ENCODE data around the gene OR2A42.
"Not testable (repeated sequence)": the region's sequence is repeated elsewhere in the genome, so short reads cannot be mapped to it uniquely, and the experiment has no call there.

OR2A42 gene, protein sequence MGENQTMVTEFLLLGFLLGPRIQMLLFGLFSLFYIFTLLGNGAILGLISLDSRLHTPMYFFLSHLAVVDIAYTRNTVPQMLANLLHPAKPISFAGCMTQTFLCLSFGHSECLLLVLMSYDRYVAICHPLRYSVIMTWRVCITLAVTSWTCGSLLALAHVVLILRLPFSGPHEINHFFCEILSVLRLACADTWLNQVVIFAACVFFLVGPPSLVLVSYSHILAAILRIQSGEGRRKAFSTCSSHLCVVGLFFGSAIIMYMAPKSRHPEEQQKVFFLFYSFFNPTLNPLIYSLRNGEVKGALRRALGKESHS

DNA sequence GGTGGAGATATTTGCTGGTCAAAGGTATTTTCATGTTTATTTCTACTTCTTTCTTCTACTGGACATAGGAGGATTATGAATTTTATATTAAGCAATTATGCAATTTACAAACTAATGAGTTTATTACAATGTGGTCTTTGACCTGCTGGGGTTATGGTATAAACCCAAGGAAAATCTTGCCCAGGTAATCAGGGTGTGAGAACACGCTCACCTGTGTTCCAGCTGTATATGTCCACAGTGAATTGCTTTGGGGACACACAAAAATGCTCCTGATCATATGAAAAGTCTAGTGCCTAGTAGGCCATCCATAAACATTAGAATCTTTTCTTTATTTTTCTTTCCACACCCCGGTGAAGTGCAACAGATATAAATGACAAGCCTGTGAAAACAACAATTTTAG, at the start of gene OR2A42:
OR2A42 (minus strand) TSS at position 241 of the 400 bp plus-strand sequence. CDS start 6,762 bp downstream, outside the sequence.
- not testable (repeated sequence) for DNase-seq

GRCh38 chr7:144287171-144287784, 47.9 kb upstream of the OR2A42 start:
- DNase-seq: not testable (repeated sequence)

DNA sequence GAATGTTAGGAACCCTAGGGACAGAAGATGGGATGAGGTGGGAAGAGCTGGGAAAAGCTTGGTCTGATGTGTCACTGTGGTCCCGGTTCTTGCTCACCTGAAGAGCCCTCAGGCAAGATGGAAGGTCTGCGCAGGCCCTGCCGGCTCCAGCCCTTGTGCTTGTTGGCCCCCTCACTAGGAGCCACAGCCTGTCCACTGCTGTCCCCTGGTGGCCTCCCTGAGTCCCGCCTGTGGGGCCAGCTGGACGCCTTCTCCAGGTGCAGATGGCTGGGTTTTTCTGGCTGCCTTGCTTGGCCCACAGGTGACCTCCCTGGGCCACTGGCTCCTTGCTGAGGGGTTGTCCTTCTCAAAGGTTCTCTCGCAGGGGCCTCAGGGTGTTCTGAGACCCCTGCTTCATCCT, 44.3 kb upstream of the OR2A42 start:
- not testable (repeated sequence) for DNase-seq

GRCh38 chr7:144282490-144282889, 43.1 kb upstream of the OR2A42 start:
- DNase-seq: not testable (repeated sequence)

DNA sequence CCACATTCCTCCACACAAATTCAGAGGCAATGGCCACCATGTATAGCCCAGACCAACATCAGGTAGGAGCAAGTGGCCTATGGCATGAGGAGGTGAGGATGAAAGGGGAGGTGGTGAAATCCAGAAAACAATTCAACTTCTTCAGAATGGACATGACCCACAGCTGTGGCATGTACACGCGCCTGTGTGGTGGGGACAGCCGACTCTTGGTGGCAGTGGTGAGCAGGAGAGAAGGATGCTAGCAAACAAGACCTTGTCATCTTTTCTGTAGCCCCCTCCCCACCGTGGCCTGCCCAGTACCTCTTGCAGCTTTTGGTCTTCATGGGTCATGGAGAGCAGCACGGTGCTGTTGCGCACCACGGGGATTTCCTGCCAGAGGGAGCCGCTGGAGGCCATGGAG, 42.6 kb upstream of the OR2A42 start:
- DNase-seq: not testable (repeated sequence)

- not testable (repeated sequence) for DNase-seq
Measured at GRCh38 chr7:144280010-144280409, 40.6 kb upstream of the OR2A42 start.

DNA sequence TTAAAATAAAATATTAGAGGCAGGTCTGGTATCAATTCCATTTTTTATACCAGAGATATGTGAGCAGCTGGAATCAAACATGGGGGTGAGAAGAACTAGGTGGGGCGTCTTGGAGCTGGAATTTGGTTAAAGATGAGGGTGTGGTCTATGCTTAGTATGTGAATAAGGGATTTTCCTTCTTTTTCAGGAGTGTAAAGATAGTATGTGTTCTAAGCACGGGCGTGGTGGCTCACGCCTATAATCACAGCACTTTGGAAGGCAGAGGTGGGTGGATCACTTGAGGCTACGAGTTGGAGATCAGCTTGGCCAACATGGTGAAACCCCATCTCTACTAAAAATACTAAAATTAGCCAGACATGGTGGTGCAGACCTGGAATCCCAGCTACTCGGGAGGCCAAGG, 35.9 kb upstream of the OR2A42 start:
- not testable (repeated sequence) for DNase-seq

DNA sequence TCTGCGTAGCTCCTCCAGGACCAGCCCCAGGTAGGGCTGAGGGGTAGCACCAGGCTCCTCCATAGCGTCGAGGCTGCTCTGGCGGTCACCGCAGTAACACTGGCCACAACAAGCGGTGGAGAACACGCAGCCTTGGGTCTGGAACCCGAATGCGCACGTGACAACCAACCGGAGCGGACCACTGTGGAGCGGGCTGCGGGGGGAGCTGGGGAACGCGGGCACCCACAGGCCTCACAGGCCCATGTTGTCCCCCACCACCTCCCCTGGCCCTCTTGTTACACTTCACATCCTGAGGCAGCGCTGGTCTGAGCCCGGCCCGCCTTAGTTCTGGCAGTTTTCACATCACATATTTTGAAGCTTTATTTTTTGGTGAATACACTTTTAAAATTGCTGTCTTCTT, 29.8 kb upstream of the OR2A42 start, which contains the start of gene CTAGE8:
CTAGE8 (minus strand) TSS at position 101 of the 400 bp plus-strand sequence; CDS start at position 63, 38 bp downstream.
- not testable (repeated sequence) for DNase-seq

GRCh38 chr7:144264692-144265091, 25.3 kb upstream of the OR2A42 start, which contains the start of gene OR2A7:
Gene OR2A7 (minus strand): TSS chr7:144264792. CDS start chr7:144259628, 5,164 bp downstream.
- DNase-seq: not testable (repeated sequence)

GRCh38 chr7:144262128-144262527, 22.7 kb upstream of the OR2A42 start:
- not testable (repeated sequence) for DNase-seq

- DNase-seq: not testable (repeated sequence)
Measured at GRCh38 chr7:144259067-144259466, 19.7 kb upstream of the OR2A42 start.

DNA sequence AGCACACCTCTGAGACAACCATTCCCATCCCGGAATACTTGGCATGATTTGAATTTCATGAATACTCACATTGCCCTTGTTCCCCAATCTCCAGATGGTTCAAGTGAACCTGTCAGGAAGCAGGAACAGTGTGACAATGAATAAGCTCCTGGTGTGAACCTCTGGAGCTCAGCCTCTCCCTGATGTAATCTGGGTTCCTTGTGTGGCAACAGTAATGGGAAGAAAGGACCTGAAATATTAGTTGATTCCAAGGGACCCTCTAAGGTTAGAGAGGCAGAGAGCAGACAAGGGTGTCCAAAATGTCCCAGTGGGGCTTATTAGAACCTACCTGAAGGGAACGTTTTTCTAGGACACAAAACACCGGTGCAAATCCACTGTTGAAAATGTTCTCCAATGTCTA, 16.7 kb upstream of the OR2A42 start:
- DNase-seq: no peak

DNA sequence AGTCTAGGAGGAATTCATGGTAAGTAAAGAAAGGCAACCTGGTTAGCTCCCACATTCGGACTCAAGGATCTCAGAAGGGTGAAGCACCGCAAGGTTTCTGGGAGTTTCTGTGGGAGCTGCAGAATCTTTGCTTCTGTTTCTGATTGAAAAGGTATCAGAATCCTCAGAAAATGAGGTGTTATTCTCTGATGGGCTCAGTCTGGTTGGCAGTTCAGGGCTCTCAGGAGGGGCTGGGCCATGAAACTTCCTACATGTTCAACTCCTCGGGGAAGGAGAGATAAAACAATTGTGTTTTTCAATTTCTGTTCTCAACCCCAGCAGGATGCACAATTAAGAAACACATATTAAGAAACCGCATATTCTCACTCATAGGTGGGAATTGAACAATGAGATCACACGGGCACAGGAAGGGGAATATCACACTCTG, 16.1 kb upstream of the OR2A42 start:
- DNase-seq: no peak

DNA sequence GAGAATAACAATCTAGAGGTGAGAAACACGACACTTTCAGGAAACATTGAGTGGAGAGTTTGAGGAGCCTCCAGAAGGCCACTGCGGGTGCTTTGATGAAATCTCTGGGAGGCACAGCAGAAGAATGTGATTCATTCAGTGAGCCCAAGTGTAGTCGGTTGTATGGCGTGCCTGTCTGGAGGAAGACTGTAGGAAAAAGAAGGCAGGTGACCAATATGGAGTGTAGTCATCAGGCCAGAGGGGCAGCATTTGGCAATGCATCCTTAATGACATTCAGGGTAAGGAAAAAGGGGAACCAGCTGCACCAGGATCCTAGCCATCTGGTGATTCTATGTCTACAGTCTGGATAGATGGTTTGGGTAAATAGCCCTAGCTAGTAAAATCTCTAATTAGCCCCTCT, 12.9 kb upstream of the OR2A42 start:
- not testable (repeated sequence) for DNase-seq

- not testable (repeated sequence) for DNase-seq
Measured at GRCh38 chr7:144247674-144248330, 8.4 kb upstream of the OR2A42 start.

GRCh38 chr7:144246967-144247366, 7.6 kb upstream of the OR2A42 start:
- not testable (repeated sequence) for DNase-seq

GRCh38 chr7:144245372-144245771, 6.0 kb upstream of the OR2A42 start:
- not testable (repeated sequence) for DNase-seq

DNA sequence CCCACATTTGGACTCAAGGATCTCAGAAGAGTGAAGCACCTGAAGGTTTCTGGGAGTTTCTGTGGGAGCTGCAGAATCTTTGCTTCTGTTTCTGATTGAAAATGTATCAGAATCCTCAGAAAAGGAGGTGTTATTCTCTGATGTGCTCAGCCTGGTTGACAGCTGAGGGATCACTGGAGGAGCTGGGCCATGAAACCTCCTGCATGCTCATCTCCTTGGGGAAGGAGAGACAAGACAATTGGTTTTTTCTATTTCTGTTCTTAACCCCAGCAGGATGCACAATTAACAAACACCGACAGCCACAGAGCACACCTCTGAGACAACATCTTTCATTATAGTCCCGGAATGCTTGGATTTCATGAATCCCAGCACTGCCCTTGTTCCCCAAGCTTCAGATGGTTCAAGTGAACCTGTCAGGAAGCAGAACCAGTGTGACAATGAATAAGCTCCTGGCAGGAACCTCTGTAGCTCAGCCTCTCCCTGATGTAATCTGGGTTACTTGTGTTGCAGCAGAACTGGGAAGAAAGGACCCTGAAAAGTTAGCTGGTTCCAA, 799 bp downstream of the OR2A42 start:
- DNase-seq: not testable (repeated sequence)

DNA sequence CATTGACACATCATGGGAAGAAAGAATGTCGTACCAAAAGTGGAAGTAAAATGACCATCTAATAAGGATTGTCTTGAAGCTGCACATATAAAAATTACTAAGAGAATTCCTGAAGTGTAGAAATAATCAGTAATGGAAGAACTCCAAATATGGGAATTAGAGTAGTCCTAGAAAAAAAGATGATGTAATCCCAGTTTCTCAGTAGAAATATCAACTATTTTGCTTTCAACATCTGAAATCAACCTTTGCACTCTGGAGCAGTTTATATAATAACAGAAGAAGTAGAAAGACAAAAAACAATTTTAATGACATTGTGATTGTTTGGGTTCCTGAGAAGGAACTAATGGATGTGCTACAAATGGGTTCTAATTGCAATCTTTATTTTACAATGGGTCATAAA, 6.4 kb downstream of the OR2A42 start:
- DNase-seq: not testable (repeated sequence)

DNA sequence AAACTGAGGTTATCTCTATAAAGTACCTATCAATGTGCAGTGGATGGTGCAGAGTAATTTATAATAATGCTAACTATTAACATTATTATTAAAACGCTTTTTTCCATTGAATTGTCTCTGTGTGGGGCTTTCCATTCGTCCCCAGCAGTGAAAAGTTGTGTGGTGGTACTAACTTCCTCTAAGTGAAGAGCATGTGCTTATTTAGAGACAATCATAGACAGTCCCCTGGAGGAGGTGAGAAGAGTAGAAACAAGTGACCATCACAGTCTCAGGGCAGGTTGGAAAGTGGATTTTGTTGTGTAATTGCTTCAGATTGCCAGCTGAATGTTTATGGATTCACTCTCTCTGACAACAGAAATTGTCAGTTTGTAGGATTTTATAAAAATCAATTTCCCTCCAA, 8.4 kb downstream of the OR2A42 start:
- not testable (repeated sequence) for DNase-seq

DNA sequence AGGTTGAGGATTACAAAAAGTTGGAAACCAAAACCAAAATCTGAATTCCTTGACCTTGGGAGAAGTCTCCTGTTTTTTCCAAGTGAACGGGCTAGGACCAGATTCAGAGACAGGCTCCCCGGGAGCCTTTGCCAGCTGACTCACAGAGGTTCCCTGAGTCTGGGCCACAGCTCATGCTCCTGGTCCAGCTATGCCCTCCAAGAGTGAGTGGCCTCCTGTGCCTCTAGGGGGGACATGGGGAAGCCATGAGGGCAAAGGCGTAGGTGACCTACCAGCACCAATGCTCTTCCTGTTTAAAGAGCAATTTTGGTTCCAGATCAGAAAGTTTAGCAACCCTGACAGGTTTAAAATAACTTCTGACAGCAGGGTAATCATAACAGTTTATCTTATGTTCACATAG, 10.6 kb downstream of the OR2A42 start:
- not testable (repeated sequence) for DNase-seq

- DNase-seq: not testable (repeated sequence)
Measured at GRCh38 chr7:144226866-144227265, 12.5 kb downstream of the OR2A42 start.

DNA sequence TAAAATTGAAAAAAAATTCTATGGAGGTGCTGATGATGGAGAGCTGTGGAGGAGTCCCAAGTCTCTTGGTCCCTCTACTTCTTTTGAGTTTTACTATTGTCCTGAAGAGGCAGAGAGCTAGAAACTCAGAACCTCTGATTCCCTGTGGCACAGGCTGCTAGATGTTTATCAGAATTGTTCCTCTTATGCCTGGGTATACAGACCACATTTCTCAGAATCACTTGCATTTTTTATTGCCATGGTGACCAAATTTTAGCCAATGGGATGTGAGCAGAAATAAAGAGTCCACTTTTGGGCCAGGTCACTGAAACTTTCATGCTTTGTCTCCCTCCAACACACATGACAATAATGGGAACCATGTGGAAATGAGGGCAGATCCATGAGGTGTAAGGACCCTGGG, 15.7 kb downstream of the OR2A42 start:
- DNase-seq: not testable (repeated sequence)

Data from activated CD4-positive, alpha-beta T cell treated with anti-CD3 and anti-CD28 coated beads, Interleukin-10, Interleukin-2, amounts not matched to agents 100 ng/mL and 50 ng/mL, durations not matched to agents 16 hours and 8 hours (primary cell).